ENCODE measurements around the gene GAST.

Gene GAST

DNA sequence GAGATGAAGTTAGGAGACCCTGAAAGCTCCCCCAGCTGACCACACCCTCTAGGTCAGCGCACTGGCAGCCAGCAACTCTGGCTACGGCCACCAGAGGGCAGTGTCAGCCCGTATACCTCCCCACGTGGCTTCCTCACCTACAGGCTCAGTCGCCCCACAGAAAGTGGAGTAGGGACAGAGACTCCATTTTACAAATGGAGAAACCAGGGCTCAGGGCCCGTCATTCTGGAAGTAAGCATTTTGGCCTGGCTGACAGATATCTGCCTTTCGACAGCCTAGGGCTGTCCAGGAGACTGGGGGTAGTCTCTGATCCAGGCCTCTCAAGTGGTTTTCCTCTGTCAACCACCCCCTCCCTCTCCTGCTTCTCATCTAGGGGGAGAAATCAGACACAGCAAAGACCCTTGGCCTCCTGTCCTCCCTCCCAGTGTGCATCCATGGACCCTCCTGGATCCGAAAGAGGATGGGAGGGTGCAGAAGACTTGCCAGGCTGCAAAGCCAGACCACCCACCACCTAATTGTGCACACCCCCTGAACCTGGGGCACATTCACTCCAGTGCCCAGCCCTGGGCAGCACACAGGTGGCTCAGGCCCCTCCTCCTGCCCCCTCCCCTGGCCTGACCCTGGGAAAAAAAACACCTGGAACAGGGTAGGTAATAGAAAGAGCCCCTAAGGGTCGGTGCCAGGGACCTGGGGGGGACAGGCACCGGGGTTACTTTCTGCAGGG, 26.1 kb downstream of the GAST start:
- peak; percentile 44 for DNase-seq (ENCODE audit: low read depth)
- TF ChIP-seq, protein P1, sequence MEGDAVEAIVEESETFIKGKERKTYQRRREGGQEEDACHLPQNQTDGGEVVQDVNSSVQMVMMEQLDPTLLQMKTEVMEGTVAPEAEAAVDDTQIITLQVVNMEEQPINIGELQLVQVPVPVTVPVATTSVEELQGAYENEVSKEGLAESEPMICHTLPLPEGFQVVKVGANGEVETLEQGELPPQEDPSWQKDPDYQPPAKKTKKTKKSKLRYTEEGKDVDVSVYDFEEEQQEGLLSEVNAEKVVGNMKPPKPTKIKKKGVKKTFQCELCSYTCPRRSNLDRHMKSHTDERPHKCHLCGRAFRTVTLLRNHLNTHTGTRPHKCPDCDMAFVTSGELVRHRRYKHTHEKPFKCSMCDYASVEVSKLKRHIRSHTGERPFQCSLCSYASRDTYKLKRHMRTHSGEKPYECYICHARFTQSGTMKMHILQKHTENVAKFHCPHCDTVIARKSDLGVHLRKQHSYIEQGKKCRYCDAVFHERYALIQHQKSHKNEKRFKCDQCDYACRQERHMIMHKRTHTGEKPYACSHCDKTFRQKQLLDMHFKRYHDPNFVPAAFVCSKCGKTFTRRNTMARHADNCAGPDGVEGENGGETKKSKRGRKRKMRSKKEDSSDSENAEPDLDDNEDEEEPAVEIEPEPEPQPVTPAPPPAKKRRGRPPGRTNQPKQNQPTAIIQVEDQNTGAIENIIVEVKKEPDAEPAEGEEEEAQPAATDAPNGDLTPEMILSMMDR (IDR thresholded peaks at IDR 0.05; ENCODE audit: low read depth, low read length, missing control alignments), result peak; percentile 99
- H3K4me3 ChIP-seq (ENCODE audit: low read depth, low read length), result no peak overlapping the region

DNA sequence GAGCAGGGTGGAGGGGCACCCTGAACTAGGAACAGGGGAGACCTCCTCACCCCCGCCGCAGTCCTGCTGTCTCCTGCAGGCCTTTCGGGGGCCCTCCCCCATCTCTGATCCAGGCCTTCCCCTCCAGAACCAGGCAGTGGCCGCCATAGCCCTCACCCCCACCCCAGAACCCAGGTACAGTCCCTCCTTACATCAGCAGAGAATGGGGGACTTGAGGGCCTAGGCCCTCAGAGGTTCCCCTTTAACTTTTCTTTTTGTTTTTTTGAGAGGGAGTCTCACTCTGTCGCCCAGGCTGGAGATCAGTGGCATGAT, 26.6 kb downstream of the GAST start:
- TF ChIP-seq, protein P1 (IDR thresholded peaks at IDR 0.05; ENCODE audit: low read depth, low read length, missing control alignments), result no peak

DNA sequence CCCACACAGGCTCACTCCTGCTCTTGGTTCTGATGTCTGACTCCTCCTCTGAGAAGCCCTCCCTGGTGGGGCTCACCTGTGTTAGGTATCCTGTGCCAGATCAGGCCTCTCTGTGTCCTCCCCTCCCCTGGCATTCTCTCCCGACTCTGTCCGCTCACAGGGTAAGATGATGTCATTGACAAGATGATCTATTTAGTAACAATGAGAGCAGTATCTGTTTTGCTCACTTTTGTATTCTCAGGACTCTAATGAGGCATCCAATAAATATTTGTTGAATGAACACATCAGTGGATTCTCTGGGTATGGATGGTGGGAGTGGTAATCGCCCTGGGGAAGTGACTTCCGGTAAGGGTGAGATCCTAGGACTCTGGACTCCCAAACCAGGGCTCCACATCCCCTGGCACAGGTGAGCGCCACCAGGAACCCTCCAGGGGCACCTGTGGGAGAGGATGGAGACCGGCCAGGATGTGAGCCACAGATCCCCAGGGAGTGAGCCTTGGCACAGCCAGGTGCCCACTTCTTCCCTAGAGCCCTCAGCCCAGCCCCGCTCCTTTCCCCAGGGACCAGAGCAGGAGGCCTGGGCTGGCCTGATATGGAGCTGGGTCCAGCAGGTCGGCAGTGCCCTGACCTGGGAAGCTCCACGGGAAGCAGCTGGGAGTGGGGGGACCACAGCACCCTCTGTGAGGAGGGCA, 27.7 kb downstream of the GAST start:
- no peak for DNase-seq (ENCODE audit: low read depth)
- TF ChIP-seq, protein P1 (IDR thresholded peaks at IDR 0.05; ENCODE audit: low read depth, low read length, missing control alignments), result no peak
- H3K4me3 ChIP-seq (ENCODE audit: low read depth, low read length), result no peak overlapping the region

More for the DNA sequence above, 26.6 kb downstream of the GAST start:
- H3K4me3 ChIP-seq (ENCODE audit: low read depth, low read length), result no peak overlapping the region
- no peak for DNase-seq (ENCODE audit: low read depth)

DNA sequence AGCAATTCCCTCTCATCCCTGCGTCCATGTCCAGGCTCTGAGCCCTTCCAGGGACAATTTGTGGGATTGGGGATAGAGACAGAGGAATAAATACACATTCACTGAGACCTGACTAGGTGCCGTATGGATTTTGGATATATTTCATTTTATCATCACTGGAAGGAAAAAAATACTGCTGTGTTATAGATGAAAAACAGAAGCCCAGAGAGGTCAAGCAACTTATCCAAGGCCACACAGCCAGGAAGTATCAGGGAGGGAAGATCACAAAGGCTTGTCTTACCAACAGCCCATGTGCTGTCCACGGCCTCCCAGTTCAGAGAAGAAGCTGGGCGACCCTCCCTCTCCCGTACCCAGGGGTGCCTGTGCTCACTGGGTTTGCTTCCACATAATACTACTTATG, 28.4 kb downstream of the GAST start:
- TF ChIP-seq, protein P1 (IDR thresholded peaks at IDR 0.05; ENCODE audit: low read depth, low read length, missing control alignments), result no peak
- no peak for DNase-seq (ENCODE audit: low read depth)
- no peak overlapping the region for H3K4me3 ChIP-seq (ENCODE audit: low read depth, low read length)

DNA sequence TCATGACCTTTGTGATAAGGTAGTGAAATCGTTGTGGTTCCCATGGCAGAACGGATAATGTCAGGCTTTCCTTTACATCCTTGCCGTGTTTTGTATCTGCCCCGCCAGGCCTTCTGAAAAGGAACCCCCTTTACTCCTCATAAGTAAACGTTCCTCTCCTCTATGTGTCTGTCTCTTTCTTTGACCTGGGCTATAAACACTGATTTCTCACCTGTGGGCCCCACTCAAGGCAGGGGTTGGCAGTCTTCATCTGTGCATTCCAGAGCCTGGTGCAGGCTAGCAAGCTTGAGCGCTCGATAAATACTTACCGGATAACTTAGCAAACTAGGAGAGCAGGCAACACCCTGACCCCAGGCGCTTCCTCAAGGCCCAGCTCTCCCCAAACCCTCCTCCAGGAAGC, 29.6 kb downstream of the GAST start:
- H3K4me3 ChIP-seq (ENCODE audit: low read depth, low read length), result no peak overlapping the region
- DNase-seq (ENCODE audit: low read depth), result no peak
- TF ChIP-seq, protein P1 (IDR thresholded peaks at IDR 0.05; ENCODE audit: low read depth, low read length, missing control alignments), result no peak

DNA sequence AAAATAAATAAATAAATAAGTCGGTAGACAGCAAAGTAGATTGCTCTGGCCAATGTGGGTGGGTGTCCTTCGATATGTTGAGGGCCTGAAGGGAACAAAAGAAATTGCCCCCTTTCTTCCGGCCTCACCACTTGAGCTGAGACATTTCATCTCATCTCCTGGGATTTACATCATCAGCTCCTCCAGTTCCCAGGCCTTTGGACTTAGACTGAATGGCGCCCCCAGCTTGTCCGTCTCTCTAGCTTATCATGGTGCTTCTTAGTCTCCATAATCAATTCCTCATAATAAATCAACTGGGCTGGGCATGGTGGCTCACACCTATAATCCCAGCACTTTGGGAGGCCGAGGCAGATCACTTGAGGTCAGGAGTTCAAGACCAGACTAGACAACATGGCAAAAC, 36.1 kb downstream of the GAST start:
- DNase-seq (ENCODE audit: low read depth), result no peak
- TF ChIP-seq, protein P1 (IDR thresholded peaks at IDR 0.05; ENCODE audit: low read depth, low read length, missing control alignments), result no peak
- no peak overlapping the region for H3K4me3 ChIP-seq (ENCODE audit: low read depth, low read length)

DNA sequence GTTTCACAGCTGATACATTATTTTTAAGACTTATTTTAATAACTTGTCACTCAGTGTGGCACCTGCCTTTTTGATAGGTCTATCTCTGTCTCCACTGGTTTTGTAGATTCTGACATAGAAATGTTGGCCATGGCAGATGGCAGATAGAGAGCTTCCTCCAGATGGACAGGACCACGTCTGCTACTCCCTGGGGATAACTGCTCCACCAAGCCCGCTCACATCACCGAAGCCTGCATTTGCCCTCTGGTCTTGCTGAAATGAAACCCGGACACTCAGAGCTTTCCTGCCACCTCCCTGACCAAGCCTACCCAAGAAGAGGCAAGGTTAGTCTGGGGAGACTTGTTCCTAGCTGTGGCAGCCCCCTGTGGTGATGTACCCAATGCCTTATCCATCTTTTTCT, 38.7 kb downstream of the GAST start:
- TF ChIP-seq, protein P1 (IDR thresholded peaks at IDR 0.05; ENCODE audit: low read depth, low read length, missing control alignments), result no peak
- no peak for DNase-seq (ENCODE audit: low read depth)
- no peak overlapping the region for H3K4me3 ChIP-seq (ENCODE audit: low read depth, low read length)

Measured in GM12864 (cell line).